Measurements from ENCODE around the gene PPP2R2B.

Gene PPP2R2B

DNA sequence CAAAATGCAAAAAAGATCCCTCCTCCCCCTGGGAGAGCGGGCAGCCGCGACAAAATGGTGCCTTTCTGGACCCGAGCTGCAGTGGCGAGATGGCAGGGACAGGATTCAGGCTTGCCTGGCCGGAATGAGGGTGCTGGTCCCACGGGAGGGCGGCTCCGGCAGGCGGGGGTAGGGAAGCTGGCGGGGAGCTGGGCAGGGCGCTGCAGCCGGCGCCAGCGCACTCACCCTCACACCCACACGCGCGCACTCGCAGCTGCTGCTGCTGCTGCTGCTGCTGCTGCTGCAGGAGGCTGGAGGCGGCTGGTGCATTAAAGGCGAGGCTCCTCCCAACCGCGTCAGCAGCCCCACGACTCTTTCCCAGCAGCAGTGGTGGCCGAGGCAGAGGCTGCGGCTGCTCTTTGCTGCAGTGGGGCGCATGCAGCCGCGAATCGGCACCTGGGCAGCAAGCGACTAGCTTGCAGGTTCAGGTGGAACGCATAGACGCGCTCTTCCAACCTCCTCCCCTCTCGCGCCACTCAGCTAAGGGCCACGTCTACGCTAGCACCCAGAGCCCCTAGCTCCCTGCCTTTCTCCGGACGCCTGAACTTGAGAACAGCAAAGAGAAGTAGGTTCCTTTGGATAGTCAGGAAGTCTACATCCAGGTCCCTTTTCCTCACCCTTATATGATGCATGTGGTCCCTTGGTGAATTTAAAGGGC lies at the start of gene PPP2R2B:
TSS of gene PPP2R2B (minus strand) at position 282 of the 697 bp plus-strand sequence.
- peak; percentile 67 for DNase-seq

GRCh38 chr5:146924132-146924531 lies 45.6 kb upstream of the PPP2R2B start:
- DNase-seq, result no peak

GRCh38 chr5:146921225-146921624 lies 42.7 kb upstream of the PPP2R2B start:
- DNase-seq, result no peak

GRCh38 chr5:146920351-146920881 lies 41.9 kb upstream of the PPP2R2B start:
- no peak for DNase-seq

- DNase-seq, result no peak
These were observed 40.7 kb upstream of the PPP2R2B start for GRCh38 chr5:146919304-146919703.

GRCh38 chr5:146917931-146918330 lies 39.4 kb upstream of the PPP2R2B start:
- DNase-seq, result no peak

- no peak for DNase-seq
These were observed 34.3 kb upstream of the PPP2R2B start for GRCh38 chr5:146912874-146913273.

- DNase-seq, result no peak
These were observed 31.7 kb upstream of the PPP2R2B start for GRCh38 chr5:146910239-146910638.

DNA sequence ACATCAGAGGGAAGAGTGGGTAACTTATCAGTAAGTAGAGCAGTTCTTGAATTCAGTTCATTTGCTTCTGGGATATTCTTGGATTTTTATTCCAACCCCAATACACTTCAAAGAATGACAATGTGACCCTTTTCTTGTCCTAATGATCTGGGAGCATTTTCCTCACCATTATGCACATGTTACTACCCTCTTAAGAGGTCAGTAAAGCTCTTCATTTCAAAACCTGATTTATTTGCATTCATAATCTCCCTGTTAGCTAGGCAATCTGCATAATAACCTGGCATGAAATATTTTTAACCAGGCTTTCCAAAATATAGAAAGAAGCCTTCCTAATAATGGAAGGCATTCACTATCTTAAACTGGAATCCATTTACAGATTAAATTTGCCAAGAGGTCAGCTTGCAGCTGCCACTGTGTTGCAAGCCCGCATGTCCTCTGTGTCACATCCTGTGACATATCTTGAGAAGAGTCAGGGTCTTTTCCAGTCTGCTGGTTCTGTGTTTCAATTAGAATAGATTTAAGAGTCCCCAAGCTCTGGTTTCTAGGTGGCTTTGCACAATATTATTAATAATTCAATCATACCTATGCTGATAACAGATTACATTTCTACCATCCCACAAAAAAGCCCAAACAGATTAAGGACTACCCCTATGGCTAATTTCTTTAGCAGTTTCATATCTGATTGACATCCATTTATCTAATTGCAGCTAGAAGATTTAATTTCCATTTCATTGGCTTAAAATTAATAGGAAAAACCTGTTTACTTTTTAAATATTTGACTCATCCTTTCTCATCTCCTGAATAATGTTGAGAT lies 30.9 kb upstream of the PPP2R2B start:
- no peak for DNase-seq

DNA sequence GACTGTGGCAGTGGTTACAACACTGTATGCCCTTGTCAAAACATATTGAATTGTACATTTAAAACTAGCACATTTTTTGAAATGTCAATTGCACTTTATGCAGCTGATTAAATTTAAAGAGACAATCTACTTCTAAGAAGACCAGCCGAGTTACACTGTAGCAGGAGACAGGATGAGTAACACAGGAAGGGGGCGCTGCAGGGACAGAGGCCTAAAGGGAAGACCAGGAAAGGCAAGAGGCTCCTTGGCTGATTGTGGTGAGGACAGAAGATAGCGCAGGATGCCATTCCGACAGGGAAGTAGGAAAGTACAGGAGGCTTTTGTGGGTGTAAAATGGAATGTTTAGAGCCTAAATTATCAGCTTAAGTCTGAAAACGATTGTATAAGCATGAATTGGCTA lies 28.2 kb upstream of the PPP2R2B start:
- DNase-seq, result no peak

DNA sequence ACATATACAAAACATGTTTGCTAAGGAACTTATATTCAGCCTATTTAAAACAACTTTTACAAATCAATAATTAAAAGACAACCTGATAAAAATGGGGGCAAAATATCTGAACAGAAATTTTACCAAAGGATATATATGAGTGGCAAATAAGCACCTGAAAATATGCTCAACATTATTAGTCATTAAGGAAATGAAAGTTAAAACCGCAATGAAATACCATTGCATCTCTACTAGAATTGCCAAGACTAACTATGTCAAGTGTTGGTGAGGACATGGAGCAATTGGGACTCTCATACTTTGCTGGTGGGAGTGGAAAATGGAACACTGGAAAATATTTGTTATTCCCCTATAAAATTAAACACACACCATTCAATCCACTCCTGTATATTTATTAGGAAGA lies 26.3 kb upstream of the PPP2R2B start:
- DNase-seq, result no peak

GRCh38 chr5:146903789-146904188 lies 25.2 kb upstream of the PPP2R2B start:
- no peak for DNase-seq

DNA sequence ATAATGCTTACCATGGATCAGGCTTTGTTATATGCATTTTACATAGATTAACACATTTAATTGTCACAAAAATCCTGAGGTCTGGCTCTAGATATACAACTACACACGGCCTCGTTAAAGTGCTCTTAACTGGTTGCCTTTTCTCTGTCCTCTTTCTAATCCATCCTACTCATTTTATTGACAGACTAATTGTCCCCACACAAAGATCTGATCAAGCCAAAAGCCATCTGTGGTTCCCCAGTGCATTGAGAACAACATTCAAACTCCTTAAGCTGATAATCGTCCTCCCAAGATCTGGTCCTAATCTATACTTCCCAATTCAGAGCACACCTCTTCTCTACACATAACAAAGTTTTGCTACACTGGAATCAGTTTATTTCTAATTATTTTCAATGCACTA lies 23.9 kb upstream of the PPP2R2B start:
- DNase-seq, result no peak

DNA sequence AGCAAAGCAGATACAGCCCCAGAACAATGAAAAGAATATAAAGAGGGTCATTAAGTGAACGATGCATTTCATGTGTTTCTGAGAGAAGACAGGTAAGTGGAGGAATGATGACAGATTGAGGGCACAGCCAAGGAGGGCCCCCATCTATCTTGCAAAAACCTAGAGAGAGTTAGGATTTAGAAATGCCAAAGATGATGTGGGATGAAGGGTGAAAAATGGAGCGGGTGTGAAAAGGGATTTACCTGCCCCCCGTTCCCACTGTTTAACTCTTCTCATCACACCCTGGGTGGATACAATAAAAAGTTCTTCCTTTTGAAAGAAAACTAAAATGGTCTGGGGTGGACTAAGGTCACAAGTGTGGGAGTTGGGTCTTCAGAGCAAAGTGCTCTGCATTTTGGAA lies 18.5 kb upstream of the PPP2R2B start:
- no peak for DNase-seq

DNA sequence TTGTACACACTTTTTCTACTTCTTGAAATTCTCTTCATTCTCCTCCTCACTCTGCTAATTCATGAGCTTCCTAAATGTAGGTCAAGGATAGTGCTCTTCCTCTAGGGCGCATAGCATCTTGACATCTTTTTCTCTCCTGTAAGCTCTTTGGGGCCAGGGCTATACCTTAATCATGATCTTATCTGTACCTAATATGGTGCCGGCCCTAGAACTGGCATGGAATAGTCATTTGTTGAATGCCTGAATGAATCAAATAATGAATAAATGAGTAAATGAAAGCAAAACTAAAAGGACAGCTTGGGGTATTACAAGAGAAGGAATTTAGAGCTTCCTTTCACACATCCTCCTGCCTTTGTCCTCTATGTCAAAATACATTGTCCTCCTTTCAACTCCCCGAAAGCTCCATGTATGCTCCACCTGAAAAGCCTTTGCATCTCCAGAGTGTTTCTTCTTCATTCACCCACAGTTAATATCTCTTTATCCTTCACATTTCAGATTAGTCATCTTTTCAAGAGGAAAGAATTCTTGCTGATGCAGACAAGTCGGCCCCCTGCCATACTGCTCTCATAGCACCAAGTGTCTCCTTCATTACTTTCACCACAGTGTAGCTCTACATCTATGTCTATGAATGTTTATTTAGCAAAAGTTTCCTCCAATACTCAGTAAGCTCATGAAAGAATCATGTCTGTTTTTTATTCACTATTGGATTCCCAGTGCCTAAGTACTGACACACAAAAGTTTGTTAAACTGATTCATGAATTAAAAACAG lies 16.4 kb upstream of the PPP2R2B start:
- DNase-seq, result peak; percentile 64

DNA sequence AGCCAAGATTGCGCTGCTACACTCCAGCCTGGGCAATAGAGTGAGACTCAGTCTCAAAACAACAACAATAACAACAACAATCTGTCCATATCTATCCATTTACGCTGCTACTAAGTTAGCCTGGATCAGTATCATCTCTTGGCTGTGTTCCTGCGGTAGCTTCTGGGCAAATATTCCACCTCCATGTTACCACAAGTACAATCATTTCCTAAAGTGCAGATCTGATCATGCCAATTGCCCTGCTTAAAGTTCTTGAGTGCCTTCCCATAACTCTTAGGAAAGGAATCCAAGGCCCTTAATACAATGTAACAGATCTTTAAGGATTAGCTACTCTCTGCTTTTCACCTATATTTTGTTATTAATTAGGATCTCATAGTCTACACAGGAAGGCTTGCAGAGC lies 15.4 kb upstream of the PPP2R2B start:
- no peak for DNase-seq

DNA sequence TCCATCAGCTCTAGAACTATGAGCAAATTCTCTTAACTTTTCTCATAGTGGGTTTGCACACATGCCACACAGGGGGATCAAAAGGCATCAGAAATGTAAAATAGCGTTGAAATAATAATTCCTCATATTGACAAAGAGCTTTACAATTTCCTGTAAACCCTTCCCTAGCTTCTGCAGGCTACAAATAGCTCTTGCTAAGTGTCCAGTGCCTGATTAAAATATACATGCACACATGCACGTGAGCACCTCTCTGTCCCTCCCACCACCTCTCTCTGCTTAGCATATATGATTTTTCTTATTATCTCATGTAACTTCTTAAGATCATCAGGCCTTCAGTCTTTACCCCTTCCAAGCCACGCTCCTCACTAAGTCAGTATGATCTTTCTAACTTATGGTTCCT lies 13.7 kb upstream of the PPP2R2B start:
- no peak for DNase-seq

GRCh38 chr5:146891511-146891910 lies 13.0 kb upstream of the PPP2R2B start:
- DNase-seq, result no peak

DNA sequence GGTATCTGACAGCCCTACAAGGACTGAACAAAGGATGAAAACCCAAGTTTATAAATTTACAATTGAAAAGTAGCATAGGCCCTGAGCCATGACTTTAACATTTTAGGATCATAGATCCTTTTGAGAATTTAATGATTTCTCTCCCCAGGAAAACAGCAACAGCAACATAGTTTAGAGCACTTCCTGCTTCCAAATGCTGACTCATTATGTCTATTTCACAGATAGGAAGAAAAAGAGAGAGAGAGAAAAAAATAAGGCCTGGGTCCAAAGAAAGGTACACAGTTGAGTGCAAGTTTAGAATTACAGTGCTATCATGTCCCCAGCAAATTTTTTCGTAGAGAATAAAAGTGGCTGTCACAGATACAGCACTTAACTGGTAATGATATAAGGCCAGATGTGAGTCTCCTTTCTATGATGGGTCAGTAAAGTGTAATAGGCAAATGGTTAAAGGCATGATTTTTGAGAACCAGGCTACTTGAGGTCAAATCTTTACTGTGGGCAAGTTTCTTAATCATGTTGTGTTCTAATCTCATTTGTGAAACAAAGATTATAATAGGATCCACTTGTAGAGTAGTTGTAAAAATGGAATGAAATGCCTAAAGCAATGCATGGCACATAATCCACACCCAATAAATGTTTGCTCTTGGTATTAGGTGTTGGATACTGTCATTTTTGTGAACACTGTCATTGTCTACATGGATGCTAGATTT lies 12.3 kb upstream of the PPP2R2B start:
- no peak for DNase-seq

GRCh38 chr5:146890066-146890465 lies 11.5 kb upstream of the PPP2R2B start:
- DNase-seq, result no peak

- DNase-seq, result no peak
These were observed 10.6 kb upstream of the PPP2R2B start for GRCh38 chr5:146889169-146889568.

GRCh38 chr5:146888351-146888978 lies 9.9 kb upstream of the PPP2R2B start:
- no peak for DNase-seq
